HG02678 (cell line): ENCODE data around the gene MED19.
"Not testable (repeated sequence)": the region's sequence is repeated elsewhere in the genome, so short reads cannot be mapped to it uniquely, and the experiment has no call there.

Experiments
- ATAC-seq: cut with Tn5 transposase; IDR thresholded peaks from one replicate; pipeline ENCODE4 v1.9.1; 2021; ENCODE audit warnings: mild to moderate bottlenecking, moderate library complexity; ENCODE audit not compliant: unreplicated experiment

The MED19 gene

DNA sequence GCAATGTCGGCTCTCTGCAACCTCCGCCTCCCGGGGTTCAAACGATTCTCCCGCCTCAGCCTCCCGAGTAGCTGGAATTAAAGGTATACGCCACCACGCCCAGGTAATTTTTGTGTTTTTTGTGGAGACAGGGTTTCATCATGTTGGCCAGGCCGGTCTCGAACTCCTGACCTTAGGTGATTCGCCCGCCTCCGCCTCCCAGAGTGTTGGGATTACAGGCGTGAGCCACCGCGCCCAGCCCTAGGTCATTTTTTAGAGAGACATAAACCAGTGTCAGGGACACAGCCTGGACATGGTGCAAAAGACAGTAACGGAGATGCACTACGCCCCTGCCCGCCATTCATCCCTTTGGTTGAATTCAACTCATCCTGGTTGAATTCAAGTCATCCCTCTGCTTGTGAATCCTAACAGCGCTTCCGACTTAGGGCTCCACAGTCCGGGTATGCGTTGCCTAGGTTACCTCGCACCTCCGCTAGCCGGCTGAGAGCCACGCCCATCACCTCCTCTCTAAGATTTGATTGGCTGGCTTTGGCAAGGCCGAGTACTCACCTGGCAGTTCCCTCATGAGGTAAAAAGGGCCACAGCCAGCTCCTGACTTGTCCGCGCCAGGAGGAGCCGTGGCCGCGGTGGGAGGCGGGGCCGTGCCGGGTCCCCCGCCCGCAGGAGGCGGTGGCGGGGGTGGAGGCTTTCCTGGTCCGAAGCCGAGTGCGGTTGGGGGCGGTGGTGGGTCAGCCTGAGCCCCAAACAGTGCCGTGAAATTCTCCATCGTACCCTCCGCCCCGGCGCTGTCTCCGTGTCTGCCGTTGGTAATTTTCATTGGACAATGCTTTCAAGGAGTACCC is at the start of gene MED19:
TSS of gene MED19 (minus strand) at position 802 of the 842 bp plus-strand sequence. CDS start at position 766, 36 bp downstream.
- peak; percentile 37 for ATAC-seq

DNA sequence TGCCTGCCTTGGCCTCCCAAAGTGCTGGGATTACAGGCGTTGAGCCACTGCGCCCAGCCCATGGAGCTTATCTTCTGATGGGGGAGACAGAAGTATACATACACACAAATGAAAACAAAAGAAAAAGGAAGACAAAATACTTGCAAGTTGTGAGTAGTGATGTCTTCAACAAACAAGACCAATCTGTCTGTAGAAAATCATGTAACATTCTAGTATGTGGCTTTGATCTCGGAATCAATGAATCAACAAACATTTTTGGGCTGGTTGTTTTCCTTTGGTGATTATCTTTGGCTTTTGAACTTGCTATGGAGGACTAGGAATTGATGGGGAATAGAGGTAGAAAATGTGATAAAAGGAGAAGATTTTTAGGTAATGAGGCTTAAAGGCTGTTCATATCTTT is 46.2 kb upstream of the MED19 start:
- ATAC-seq, result no peak

GRCh38 chr11:57752954-57753353 is 40.9 kb upstream of the MED19 start:
- no peak for ATAC-seq

DNA sequence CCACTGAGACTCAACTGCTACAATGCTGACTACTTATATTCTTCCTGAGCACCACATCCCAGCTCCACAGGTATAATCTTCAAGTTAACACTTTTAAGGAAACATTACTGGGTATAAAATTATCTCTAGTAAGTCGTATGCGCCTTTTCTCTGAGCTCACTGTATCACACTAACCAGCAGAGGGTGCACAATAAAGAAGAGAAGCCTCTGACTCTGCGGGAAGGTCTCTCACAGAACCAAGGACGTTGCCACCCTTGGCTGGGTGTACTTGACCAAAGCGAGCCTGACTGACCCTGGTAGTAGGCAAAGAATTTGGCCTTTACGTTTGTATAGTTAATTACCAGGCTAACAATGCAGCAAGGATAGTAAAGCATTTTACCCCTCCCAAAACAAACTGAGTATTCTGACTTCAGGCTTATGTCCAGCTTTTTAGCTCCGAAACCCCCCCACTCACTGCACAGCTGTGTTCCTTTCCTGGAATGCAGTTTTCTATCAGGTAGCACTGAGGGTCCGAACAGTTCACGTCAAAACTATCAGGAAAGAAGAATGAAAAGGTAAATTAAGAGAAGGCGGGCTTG is 39.8 kb upstream of the MED19 start, which contains the start of gene BTBD18:
TSS of gene BTBD18 (minus strand) at position 144 of the 578 bp plus-strand sequence. CDS start 631 bp downstream, outside the sequence.
- no peak for ATAC-seq

GRCh38 chr11:57751176-57751575 is 39.2 kb upstream of the MED19 start:
- no peak for ATAC-seq

- ATAC-seq, result no peak
Measured at GRCh38 chr11:57746920-57747319, 34.9 kb upstream of the MED19 start.

GRCh38 chr11:57745206-57745605 is 33.2 kb upstream of the MED19 start:
- no peak for ATAC-seq

- no peak for ATAC-seq
Measured at GRCh38 chr11:57744357-57744756, 32.3 kb upstream of the MED19 start.

GRCh38 chr11:57742087-57742452 is 30.1 kb upstream of the MED19 start:
- no peak for ATAC-seq

DNA sequence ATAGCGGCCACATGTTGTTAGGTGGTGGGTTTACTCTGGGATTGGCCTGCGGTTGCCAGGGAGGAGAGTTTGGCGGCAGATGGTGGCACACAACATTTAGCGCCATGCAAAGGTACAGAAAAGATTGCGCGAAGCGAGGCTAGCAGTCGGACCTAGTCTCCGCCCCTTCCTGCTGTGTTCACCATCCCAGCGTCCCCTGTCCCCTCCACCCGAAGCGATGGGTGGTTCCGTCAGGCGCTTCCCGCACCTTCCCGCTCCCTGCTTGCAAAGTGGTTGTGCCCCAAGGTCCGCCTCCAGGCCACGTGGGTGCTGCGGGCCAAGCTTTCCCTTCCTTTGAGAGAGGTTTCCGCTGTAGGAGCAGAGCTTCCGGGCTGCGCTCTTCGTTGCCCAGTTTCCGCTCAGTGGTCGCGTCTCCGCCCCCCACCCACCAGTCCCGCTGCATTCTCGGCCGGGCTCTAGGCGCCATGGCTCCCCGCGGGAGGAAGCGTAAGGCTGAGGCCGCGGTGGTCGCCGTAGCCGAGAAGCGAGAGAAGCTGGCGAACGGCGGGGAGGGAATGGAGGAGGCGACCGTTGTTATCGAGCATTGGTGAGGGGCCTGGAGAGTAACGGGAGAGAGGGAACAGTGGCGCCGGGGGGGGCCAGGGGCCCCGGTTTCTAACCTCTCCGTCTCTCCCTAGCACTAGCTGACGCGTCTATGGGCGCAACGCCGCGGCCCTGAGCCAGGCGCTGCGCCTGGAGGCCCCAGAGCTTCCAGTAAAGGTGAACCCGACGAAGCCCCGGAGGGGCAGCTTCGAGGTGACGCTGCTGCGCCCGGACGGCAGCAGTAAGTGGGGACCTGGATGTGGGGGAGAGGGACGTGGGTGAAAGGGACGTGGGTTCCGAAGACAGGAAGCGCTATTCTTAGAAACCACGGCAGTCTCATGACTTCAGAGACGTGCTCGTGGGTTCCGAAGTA is 29.4 kb upstream of the MED19 start, which contains the start of gene SELENOH:
TSS of gene SELENOH (plus strand) at position 360 of the 955 bp plus-strand sequence. CDS start at position 465, 105 bp downstream.
- ATAC-seq, result peak; percentile 90

- ATAC-seq, result no peak
Measured at GRCh38 chr11:57735619-57736298, 23.7 kb upstream of the MED19 start.

DNA sequence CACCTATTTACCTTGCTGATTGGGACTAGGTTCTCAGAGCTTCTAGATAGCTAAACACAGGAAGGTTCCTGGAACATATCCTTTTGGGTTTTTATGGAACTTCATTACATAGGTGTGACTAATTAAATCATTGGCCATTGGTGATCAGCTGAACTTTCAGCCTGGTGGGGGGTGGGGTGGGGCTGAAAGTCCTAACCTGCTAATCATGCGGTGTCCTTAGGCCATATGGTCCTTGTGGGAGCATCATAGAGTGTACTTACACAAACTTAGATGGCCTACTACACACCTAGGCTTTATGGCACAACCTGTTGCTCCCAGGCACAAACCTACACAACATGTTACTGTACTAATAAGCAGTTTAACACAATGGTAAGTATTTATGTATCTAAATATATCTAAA is 20.6 kb upstream of the MED19 start:
- no peak for ATAC-seq

- ATAC-seq, result no peak
Measured at GRCh38 chr11:57729479-57729878, 17.5 kb upstream of the MED19 start.

DNA sequence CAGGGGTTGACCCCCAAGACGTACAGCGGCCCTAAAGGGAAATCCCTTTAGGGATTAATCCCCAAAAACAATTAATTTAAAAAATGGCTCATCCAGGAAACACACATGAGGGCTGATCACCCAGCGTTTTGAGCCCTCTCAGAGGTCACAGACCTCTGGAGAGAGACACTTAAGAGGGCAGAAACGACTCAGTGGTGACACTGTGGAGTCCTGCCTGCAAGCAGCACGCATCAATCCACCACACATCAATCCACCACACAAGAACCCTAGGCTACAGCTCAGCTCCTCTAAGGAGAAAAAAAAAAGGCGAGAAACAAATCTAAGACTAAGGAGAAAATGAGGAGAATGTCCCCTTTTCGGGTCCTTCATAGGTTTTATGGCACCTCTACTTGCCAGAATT is 16.8 kb upstream of the MED19 start:
- no peak for ATAC-seq

- ATAC-seq, result no peak
Measured at GRCh38 chr11:57727185-57727584, 15.2 kb upstream of the MED19 start.

DNA sequence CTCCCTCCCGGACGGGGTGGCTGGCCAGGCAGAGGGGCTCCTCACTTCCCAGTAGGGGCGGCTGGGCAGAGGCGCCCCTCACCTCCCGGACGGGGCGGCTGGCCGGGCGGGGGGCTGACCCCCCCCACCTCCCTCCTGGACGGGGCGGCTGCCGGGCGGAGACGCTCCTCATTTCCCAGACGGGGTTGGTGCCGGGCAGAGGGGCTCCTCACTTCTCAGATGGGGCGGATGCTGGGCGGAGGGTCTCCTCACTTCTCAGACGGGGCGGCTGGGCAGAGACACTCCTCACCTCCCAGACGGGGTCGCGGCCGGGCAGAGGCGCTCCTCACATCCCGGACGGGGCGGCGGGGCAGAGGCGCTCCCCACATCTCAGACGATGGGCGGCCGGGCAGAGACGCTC is 4.7 kb upstream of the MED19 start:
- ATAC-seq, result not testable (repeated sequence)

GRCh38 chr11:57713835-57714234 is 1.8 kb upstream of the MED19 start:
- ATAC-seq, result no peak

DNA sequence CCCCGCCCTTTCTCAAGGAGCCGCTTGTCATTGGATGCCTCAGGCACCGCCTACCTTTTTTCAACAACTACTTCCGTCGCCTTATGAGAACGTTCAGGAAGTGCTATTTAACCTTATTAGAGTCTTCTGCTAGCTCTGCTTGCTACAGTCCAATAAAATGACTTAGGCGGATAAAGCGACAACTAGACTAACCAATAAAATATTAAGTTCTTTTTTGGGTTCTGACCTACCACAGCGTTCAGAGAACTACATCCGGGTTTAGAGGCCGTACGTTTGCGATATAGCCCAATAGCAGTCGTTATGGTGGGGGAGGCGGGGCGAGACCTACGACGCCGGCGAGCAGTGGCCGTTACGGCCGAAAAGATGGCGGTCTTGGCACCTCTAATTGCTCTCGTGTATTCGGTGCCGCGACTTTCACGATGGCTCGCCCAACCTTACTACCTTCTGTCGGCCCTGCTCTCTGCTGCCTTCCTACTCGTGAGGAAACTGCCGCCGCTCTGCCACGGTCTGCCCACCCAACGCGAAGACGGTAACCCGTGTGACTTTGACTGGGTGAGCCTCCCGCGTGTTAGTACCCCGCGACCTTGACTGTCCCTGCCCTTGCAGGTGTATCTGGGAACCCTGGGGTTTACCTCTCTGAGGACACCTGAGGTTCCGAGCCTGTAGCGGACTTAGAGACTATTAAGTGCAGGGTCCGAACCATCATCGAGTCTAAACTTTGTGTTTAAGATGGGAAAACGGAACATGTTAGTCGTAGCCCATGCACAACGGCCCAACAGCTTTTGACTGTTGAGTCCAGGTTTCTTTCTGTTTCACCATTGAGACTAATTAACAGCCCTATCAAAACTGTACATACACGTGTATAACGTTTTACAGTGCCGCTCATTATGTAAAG is 488 bp upstream of the MED19 start, which contains the start of gene TMX2:
TSS of gene TMX2 (plus strand) at position 338 of the 895 bp plus-strand sequence. CDS start at position 364, 26 bp downstream.
- peak; percentile 94 for ATAC-seq

GRCh38 chr11:57709802-57710367 is 2.1 kb downstream of the MED19 start:
- ATAC-seq, result no peak
